PC-3 (cell line): ENCODE results near the gene HNRNPA1.

Source experiments
- EZH2 ChIP-seq: fragments of 300-600 bp; sonication (generic); IDR thresholded peaks from one replicate; pipeline ENCODE4 v1.6.1; 2017; ENCODE audit warnings: antibody characterized with exemption, mild to moderate bottlenecking, low read length; ENCODE audit not compliant: unreplicated experiment
- EZH2phosphoT487 ChIP-seq: fragments of 300-600 bp; sonication (generic); IDR thresholded peaks from 2 replicates; pipeline ENCODE4 v1.6.1; 2018; ENCODE audit warnings: mild to moderate bottlenecking, antibody characterized with exemption, low read length, borderline replicate concordance
- TF ChIP-seq, protein P1 (sequence below): fragments of 300-600 bp; sonication (generic); conservative IDR thresholded peaks from 2 replicates; pipeline ENCODE4 v1.5.1; 2017; ENCODE audit warnings: antibody characterized with exemption, low read depth, mild to moderate bottlenecking, low read length

DNA sequence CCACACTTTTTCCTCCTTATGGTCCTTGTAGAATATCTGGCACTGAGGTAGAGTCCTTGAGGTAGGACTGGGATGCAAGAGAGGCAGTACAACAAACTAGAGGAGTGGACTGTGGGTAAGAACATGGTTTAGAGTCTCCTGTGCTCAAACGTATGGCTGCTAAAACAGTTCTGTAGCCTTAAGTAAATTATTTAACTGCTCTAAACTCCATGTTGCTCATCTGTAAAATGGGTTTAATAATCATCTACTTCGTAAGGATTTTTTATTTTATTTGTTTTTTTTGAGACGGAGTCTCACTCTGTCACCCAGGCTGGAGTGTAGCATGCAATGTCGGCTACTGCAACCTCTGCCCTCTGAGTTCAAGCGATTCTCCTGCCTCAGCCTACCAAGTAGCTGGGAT lies 40.8 kb downstream of the HNRNPA1 start:
- no peak for TF ChIP-seq EZH2phosphoT487
- TF ChIP-seq, protein P1, sequence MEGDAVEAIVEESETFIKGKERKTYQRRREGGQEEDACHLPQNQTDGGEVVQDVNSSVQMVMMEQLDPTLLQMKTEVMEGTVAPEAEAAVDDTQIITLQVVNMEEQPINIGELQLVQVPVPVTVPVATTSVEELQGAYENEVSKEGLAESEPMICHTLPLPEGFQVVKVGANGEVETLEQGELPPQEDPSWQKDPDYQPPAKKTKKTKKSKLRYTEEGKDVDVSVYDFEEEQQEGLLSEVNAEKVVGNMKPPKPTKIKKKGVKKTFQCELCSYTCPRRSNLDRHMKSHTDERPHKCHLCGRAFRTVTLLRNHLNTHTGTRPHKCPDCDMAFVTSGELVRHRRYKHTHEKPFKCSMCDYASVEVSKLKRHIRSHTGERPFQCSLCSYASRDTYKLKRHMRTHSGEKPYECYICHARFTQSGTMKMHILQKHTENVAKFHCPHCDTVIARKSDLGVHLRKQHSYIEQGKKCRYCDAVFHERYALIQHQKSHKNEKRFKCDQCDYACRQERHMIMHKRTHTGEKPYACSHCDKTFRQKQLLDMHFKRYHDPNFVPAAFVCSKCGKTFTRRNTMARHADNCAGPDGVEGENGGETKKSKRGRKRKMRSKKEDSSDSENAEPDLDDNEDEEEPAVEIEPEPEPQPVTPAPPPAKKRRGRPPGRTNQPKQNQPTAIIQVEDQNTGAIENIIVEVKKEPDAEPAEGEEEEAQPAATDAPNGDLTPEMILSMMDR = no peak
- TF ChIP-seq EZH2 = no peak
